GM12874 (cell line): ENCODE results near the gene CDK2AP2.

Source experiments
- CTCF ChIP-seq: IDR thresholded peaks from 2 replicates; pipeline ENCODE4 v1.5.1; 2011; ENCODE audit warnings: low read depth, mild to moderate bottlenecking, control low read depth, low read length, moderate library complexity; ENCODE audit not compliant: insufficient read depth

Gene CDK2AP2

GRCh38 chr11:67504005-67504949 lies 3.7 kb downstream of the CDK2AP2 start:
- TF ChIP-seq CTCF, result no peak

- TF ChIP-seq CTCF, result no peak
Measured at GRCh38 chr11:67503119-67504004, 4.6 kb downstream of the CDK2AP2 start.

- TF ChIP-seq CTCF, result no peak
Measured at GRCh38 chr11:67502328-67502979, 5.5 kb downstream of the CDK2AP2 start.

GRCh38 chr11:67501854-67502253 lies 6.1 kb downstream of the CDK2AP2 start:
- TF ChIP-seq CTCF, result no peak

GRCh38 chr11:67500831-67501715 lies 6.9 kb downstream of the CDK2AP2 start:
- TF ChIP-seq CTCF, result no peak

GRCh38 chr11:67500484-67500821 lies 7.5 kb downstream of the CDK2AP2 start:
- TF ChIP-seq CTCF, result no peak
